GM18870 (cell line): Measurements from ENCODE around the gene FAM98B.

Source experiments
- ATAC-seq: cut with Tn5 transposase; IDR thresholded peaks from one replicate; pipeline ENCODE4 v1.9.1; 2021; ENCODE audit warnings: moderate library complexity; ENCODE audit not compliant: unreplicated experiment

FAM98B gene

GRCh38 chr15:38536201-38536676 lies 82.3 kb downstream of the FAM98B start:
- ATAC-seq, result no peak
